NCI-H345 (cell line): ENCODE measurements around the gene ZMYND11.
"Not testable (repeated sequence)": the region's sequence is repeated elsewhere in the genome, so short reads cannot be mapped to it uniquely, and the experiment has no call there.

ENCODE experiments used
- DNase-seq: peaks from one replicate; lab custom pipeline; 2025; lab: John Stamatoyannopoulos, UW

The ZMYND11 gene

GRCh38 chr10:244227-244626 is 109.0 kb downstream of the ZMYND11 start:
- DNase-seq: no peak

GRCh38 chr10:246431-246830 is 111.2 kb downstream of the ZMYND11 start:
- no peak for DNase-seq

GRCh38 chr10:247480-247879 is 112.2 kb downstream of the ZMYND11 start:
- DNase-seq: no peak

- no peak for DNase-seq
Observed at GRCh38 chr10:248307-248706, 113.1 kb downstream of the ZMYND11 start.

- DNase-seq: no peak
Observed at GRCh38 chr10:251982-252582, 116.8 kb downstream of the ZMYND11 start.

- DNase-seq: no peak
Observed at GRCh38 chr10:260819-261429, 125.7 kb downstream of the ZMYND11 start.

GRCh38 chr10:264160-265073 is 129.2 kb downstream of the ZMYND11 start:
- not testable (repeated sequence) for DNase-seq

GRCh38 chr10:265074-265440 is 129.8 kb downstream of the ZMYND11 start:
- DNase-seq: not testable (repeated sequence)

- DNase-seq: not testable (repeated sequence)
Observed at GRCh38 chr10:265816-266588, 130.7 kb downstream of the ZMYND11 start.

GRCh38 chr10:266974-267425 is 131.7 kb downstream of the ZMYND11 start:
- no peak for DNase-seq

- no peak for DNase-seq
Observed at GRCh38 chr10:267705-268104, 132.4 kb downstream of the ZMYND11 start.

GRCh38 chr10:269440-270074 is 134.3 kb downstream of the ZMYND11 start:
- DNase-seq: no peak

- no peak for DNase-seq
Observed at GRCh38 chr10:271201-271600, 135.9 kb downstream of the ZMYND11 start.

GRCh38 chr10:271722-272121 is 136.5 kb downstream of the ZMYND11 start:
- DNase-seq: no peak

GRCh38 chr10:273088-273487 is 137.8 kb downstream of the ZMYND11 start:
- no peak for DNase-seq

- no peak for DNase-seq
Observed at GRCh38 chr10:274866-275265, 139.6 kb downstream of the ZMYND11 start.

- no peak for DNase-seq
Observed at GRCh38 chr10:275680-276079, 140.4 kb downstream of the ZMYND11 start.

- no peak for DNase-seq
Observed at GRCh38 chr10:277963-278362, 142.7 kb downstream of the ZMYND11 start.

- no peak for DNase-seq
Observed at GRCh38 chr10:278707-279106, 143.5 kb downstream of the ZMYND11 start.

GRCh38 chr10:279232-279631 is 144.0 kb downstream of the ZMYND11 start:
- DNase-seq: no peak

- no peak for DNase-seq
Observed at GRCh38 chr10:279655-280054, 144.4 kb downstream of the ZMYND11 start.
